Posterior cingulate gyrus (tissue), 11 donors: ENCODE data around the gene ARHGEF11.
"Not testable (repeated sequence)": the region's sequence is repeated elsewhere in the genome, so short reads cannot be mapped to it uniquely, and the experiment has no call there.

Experiments used
- DNase-seq, 10 donors: peaks; one replicate each; pipeline versions ENCODE4 v3.0.0 to v3.0.0-alpha.2; 2020 to 2021; ENCODE audit warnings: mixed read lengths in 3 of 10
- intact Hi-C: fragments of 100-400 bp; cut with DNase I; formaldehyde crosslinking; loops from one replicate; pipeline ENCODE4 v1.15.1; 2023

Gene ARHGEF11

GRCh38 chr1:157059241-157059640 is 13.7 kb upstream of the ARHGEF11 start:
- intact Hi-C loops, DNase-seq: not testable (repeated sequence)

- DNase-seq = no peak
- intact Hi-C loops = no loop called here
Observed at GRCh38 chr1:157056269-157056668, 10.7 kb upstream of the ARHGEF11 start.

GRCh38 chr1:157055729-157056128 is 10.2 kb upstream of the ARHGEF11 start:
- intact Hi-C loops = not testable (repeated sequence)

GRCh38 chr1:157050836-157051235 is 5.3 kb upstream of the ARHGEF11 start:
- intact Hi-C loops = no loop called here
- DNase-seq = no peak

More at GRCh38 chr1:157055729-157056128, 10.2 kb upstream of the ARHGEF11 start:
- DNase-seq = not testable (repeated sequence)

GRCh38 chr1:157047062-157047410 is 1.5 kb upstream of the ARHGEF11 start:
- DNase-seq = no peak
- intact Hi-C loops = loop anchor here (10.0 kb wide), 1 partner anchor 292 kb away; the partner anchor contains the start of gene HDGF

GRCh38 chr1:157044326-157044725 is 1.2 kb downstream of the ARHGEF11 start:
- intact Hi-C loops = loop anchor here (10.0 kb wide), 1 partner anchor 290 kb away; the partner anchor contains the start of gene HDGF
- DNase-seq = no peak

GRCh38 chr1:157043685-157044084 is 1.9 kb downstream of the ARHGEF11 start:
- intact Hi-C loops = loop anchor here (10.0 kb wide), 1 partner anchor 289 kb away; the partner anchor contains the start of gene HDGF
- DNase-seq = peak in 2 of 10 donors; percentile 54 to 80

GRCh38 chr1:157042846-157043245 is 2.7 kb downstream of the ARHGEF11 start:
- intact Hi-C loops = loop anchor here (10.0 kb wide), 1 partner anchor 288 kb away; the partner anchor contains the start of gene HDGF

GRCh38 chr1:157040802-157041201 is 4.7 kb downstream of the ARHGEF11 start:
- DNase-seq = no peak
- intact Hi-C loops = loop anchor here (10.0 kb wide), 1 partner anchor 286 kb away; the partner anchor contains the start of gene HDGF

More at GRCh38 chr1:157042846-157043245, 2.7 kb downstream of the ARHGEF11 start:
- no peak for DNase-seq

- intact Hi-C loops = no loop called here
- DNase-seq = no peak
Observed at GRCh38 chr1:157035121-157035520, 10.4 kb downstream of the ARHGEF11 start.

- peak; percentile 37 to 94 (median 54) for DNase-seq
- intact Hi-C loops = no loop called here
Observed at GRCh38 chr1:157034137-157034800, 11.3 kb downstream of the ARHGEF11 start.

GRCh38 chr1:157033357-157033876 is 12.1 kb downstream of the ARHGEF11 start:
- intact Hi-C loops = no loop called here
- DNase-seq = no peak

GRCh38 chr1:157032303-157032702 is 13.2 kb downstream of the ARHGEF11 start:
- no peak for DNase-seq
- intact Hi-C loops = no loop called here

GRCh38 chr1:157030728-157031127 is 14.8 kb downstream of the ARHGEF11 start:
- intact Hi-C loops = no loop called here
- DNase-seq = no peak

GRCh38 chr1:157028674-157029073 is 16.9 kb downstream of the ARHGEF11 start:
- intact Hi-C loops = no loop called here
- DNase-seq = peak in 1 of 10 donors; percentile 24

- intact Hi-C loops = no loop called here
- no peak for DNase-seq
Observed at GRCh38 chr1:157025856-157026255, 19.7 kb downstream of the ARHGEF11 start.

- no peak for DNase-seq
- intact Hi-C loops = no loop called here
Observed at GRCh38 chr1:157025385-157025784, 20.2 kb downstream of the ARHGEF11 start.

- intact Hi-C loops = no loop called here
Observed at GRCh38 chr1:157021688-157022087, 23.9 kb downstream of the ARHGEF11 start.

GRCh38 chr1:157019457-157019856 is 26.1 kb downstream of the ARHGEF11 start:
- DNase-seq = no peak
- intact Hi-C loops = no loop called here

More at GRCh38 chr1:157021688-157022087, 23.9 kb downstream of the ARHGEF11 start:
- DNase-seq = no peak

- DNase-seq = no peak
- intact Hi-C loops = no loop called here
Observed at GRCh38 chr1:157011845-157012244, 33.7 kb downstream of the ARHGEF11 start.

GRCh38 chr1:157008502-157008901 is 37.0 kb downstream of the ARHGEF11 start:
- no peak for DNase-seq
- intact Hi-C loops = no loop called here

GRCh38 chr1:157007306-157007705 is 38.2 kb downstream of the ARHGEF11 start:
- intact Hi-C loops = no loop called here
- peak in 1 of 10 donors; percentile 78 for DNase-seq
